ENCODE results near the gene CNGA3. TPM values are rescaled to one million over a fixed set of nuclear protein-coding genes. Genes with fewer than 3 reads are reported as not detected.

Gene CNGA3
- polyA plus RNA-seq, 2 donors: 0.02 to 0.05 TPM

GRCh38 chr2:98379311-98380202 lies 33.3 kb downstream of the CNGA3 start:
- Histone ChIP-seq H3K4me3 (ENCODE audit: low read depth in 1 of 2, low read length in 2 of 2) (no peak overlapping the region), H3K4me1 (ENCODE audit: control insufficient read depth in 2 of 2, insufficient read depth in 2 of 2, low read length in 1 of 2) (peaks cover 0 to 4% of the 10 kb centered on the region in 2 donors), H3K27me3 (ENCODE audit: control insufficient read depth in 1 of 2, insufficient read depth in 2 of 2, low read length in 2 of 2) (no peaks in the 10 kb centered on the region), H3K27ac (ENCODE audit: low read depth in 2 of 2, low read length in 1 of 2) (no peak overlapping the region), H3K36me3 (ENCODE audit: control insufficient read depth in 2 of 2, insufficient read depth in 2 of 2, low read length in 1 of 2) (no peaks in the 10 kb centered on the region), H3K9me3 (ENCODE audit: control insufficient read depth in 2 of 2, insufficient read depth in 1 of 2, low read depth in 1 of 2, low read length in 1 of 2) (no peaks in the 10 kb centered on the region)
- 65 to 66% methylated on average over 14 of the region's 14 CpGs for WGBS, 2 donors

- 83 to 96% methylated on average over 7 of the region's 7 CpGs for WGBS, 2 donors
- Histone ChIP-seq H3K36me3 (ENCODE audit: control insufficient read depth in 2 of 2, insufficient read depth in 2 of 2, low read length in 1 of 2) (no peaks in the 10 kb centered on the region), H3K9me3 (ENCODE audit: control insufficient read depth in 2 of 2, insufficient read depth in 1 of 2, low read depth in 1 of 2, low read length in 1 of 2) (no peaks in the 10 kb centered on the region), H3K27me3 (ENCODE audit: control insufficient read depth in 1 of 2, insufficient read depth in 2 of 2, low read length in 2 of 2) (no peaks in the 10 kb centered on the region), H3K27ac (ENCODE audit: low read depth in 2 of 2, low read length in 1 of 2) (no peak overlapping the region), H3K4me3 (ENCODE audit: low read depth in 1 of 2, low read length in 2 of 2) (no peak overlapping the region), H3K4me1 (ENCODE audit: control insufficient read depth in 2 of 2, insufficient read depth in 2 of 2, low read length in 1 of 2) (peaks cover 0 to 4% of the 10 kb centered on the region in 2 donors)
Observed at GRCh38 chr2:98380203-98380535, 33.9 kb downstream of the CNGA3 start.

- no peak overlapping the region for H3K4me3 ChIP-seq (ENCODE audit: low read depth in 1 of 2, low read length in 2 of 2)
- H3K9me3 ChIP-seq (ENCODE audit: control insufficient read depth in 2 of 2, insufficient read depth in 1 of 2, low read depth in 1 of 2, low read length in 1 of 2): no peaks in the 10 kb centered on the region
- H3K27me3 ChIP-seq (ENCODE audit: control insufficient read depth in 1 of 2, insufficient read depth in 2 of 2, low read length in 2 of 2): no peaks in the 10 kb centered on the region
- peaks cover 0 to 4% of the 10 kb centered on the region in 2 donors for H3K4me1 ChIP-seq (ENCODE audit: control insufficient read depth in 2 of 2, insufficient read depth in 2 of 2, low read length in 1 of 2)
- 67 to 81% methylated on average over 8 of the region's 8 CpGs for WGBS, 2 donors
- H3K27ac ChIP-seq (ENCODE audit: low read depth in 2 of 2, low read length in 1 of 2): no peak overlapping the region
- no peaks in the 10 kb centered on the region for H3K36me3 ChIP-seq (ENCODE audit: control insufficient read depth in 2 of 2, insufficient read depth in 2 of 2, low read length in 1 of 2)
Observed at GRCh38 chr2:98381494-98381893, 35.2 kb downstream of the CNGA3 start.

DNA sequence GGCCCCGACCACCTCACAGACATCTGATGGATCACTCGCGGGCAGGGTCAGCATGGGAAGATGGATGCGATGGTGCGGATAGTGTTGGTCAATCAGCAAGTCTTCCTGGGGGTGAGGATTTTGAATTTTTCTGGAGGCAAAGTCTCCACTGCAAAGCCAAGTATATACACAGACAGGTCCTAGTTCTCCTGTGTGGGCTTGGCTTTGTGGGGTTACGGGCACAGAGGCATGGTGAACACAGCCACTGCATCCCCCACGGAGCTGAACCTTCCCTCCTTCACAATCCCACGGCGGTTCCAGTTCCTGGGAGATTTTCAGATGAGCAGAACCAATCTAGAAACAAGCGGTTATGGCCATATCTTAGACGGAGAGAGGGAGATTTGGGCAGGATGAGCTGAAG lies 35.8 kb downstream of the CNGA3 start:
- H3K36me3 ChIP-seq (ENCODE audit: control insufficient read depth in 2 of 2, insufficient read depth in 2 of 2, low read length in 1 of 2): no peaks in the 10 kb centered on the region
- no peaks in the 10 kb centered on the region for H3K9me3 ChIP-seq (ENCODE audit: control insufficient read depth in 2 of 2, insufficient read depth in 1 of 2, low read depth in 1 of 2, low read length in 1 of 2)
- no peaks in the 10 kb centered on the region for H3K27me3 ChIP-seq (ENCODE audit: control insufficient read depth in 1 of 2, insufficient read depth in 2 of 2, low read length in 2 of 2)
- H3K4me1 ChIP-seq (ENCODE audit: control insufficient read depth in 2 of 2, insufficient read depth in 2 of 2, low read length in 1 of 2): peaks cover 0 to 4% of the 10 kb centered on the region in 2 donors
- no peak overlapping the region for H3K4me3 ChIP-seq (ENCODE audit: low read depth in 1 of 2, low read length in 2 of 2)
- 90 to 92% methylated on average over 11 of the region's 11 CpGs for WGBS, 2 donors
- H3K27ac ChIP-seq (ENCODE audit: low read depth in 2 of 2, low read length in 1 of 2): no peak overlapping the region

DNA sequence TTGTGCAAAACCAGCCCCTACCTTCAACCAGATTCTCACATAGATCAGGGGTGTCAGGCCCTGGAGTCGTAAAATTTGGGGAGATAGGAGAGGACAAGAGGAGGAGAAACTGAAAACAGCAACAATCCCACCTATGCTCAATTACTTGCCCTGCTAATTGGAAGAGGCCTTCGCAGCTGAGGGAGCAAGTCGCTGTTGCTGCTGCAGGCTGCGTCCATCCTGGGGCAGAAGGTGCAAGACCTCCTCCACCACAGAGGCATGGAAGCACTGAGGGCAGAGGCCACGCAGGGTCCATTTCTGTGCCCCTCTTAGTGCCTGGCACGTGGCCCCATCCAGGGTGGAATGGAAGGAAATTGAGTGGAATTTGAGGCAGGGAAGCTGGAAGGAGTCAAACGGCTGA lies 36.5 kb downstream of the CNGA3 start:
- no peaks in the 10 kb centered on the region for H3K27me3 ChIP-seq (ENCODE audit: control insufficient read depth in 1 of 2, insufficient read depth in 2 of 2, low read length in 2 of 2)
- 86 to 93% methylated on average over 7 of the region's 7 CpGs for WGBS, 2 donors
- no peaks in the 10 kb centered on the region for H3K9me3 ChIP-seq (ENCODE audit: control insufficient read depth in 2 of 2, insufficient read depth in 1 of 2, low read depth in 1 of 2, low read length in 1 of 2)
- no peak overlapping the region for H3K27ac ChIP-seq (ENCODE audit: low read depth in 2 of 2, low read length in 1 of 2)
- no peaks in the 10 kb centered on the region for H3K36me3 ChIP-seq (ENCODE audit: control insufficient read depth in 2 of 2, insufficient read depth in 2 of 2, low read length in 1 of 2)
- H3K4me1 ChIP-seq (ENCODE audit: control insufficient read depth in 2 of 2, insufficient read depth in 2 of 2, low read length in 1 of 2): peaks cover 0 to 4% of the 10 kb centered on the region in 2 donors
- H3K4me3 ChIP-seq (ENCODE audit: low read depth in 1 of 2, low read length in 2 of 2): no peak overlapping the region

- 52 to 54% methylated on average over 6 of the region's 6 CpGs for WGBS, 2 donors
- Histone ChIP-seq H3K36me3 (ENCODE audit: control insufficient read depth in 2 of 2, insufficient read depth in 2 of 2, low read length in 1 of 2) (no peaks in the 10 kb centered on the region), H3K4me1 (ENCODE audit: control insufficient read depth in 2 of 2, insufficient read depth in 2 of 2, low read length in 1 of 2) (peaks cover 0 to 4% of the 10 kb centered on the region in 2 donors)
Observed at GRCh38 chr2:98383166-98383565, 36.9 kb downstream of the CNGA3 start.

DNA sequence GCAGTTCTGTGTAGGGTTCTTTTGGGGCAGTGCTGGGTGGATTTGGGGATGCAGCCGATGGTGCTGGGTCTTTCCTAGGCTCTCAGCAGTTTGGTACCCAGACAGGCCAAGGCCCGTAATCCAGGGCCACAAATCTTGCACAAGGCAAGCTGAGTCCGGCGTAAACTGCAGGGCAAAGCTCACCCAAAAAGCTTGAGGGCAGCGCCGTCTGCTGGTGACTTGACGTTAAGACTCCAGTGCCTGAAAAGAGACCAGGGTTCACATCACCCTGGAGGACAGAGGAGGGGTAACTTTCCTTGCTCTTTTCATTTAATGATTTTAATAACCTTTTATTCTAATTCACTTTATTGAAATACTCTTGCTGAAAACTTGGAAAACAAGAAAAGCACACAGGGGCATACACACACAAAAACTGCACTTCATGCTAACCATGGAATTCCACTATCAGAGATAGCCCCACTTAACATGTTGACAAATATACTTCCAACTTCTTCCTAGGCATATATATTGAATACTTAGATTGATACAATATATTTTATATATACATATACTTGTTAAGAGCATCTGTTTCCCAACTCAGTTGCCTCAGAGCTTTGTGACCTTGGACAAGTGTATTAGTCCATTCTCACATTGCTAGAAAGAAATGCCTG lies 38.9 kb downstream of the CNGA3 start:
- no peaks in the 10 kb centered on the region for H3K27me3 ChIP-seq (ENCODE audit: control insufficient read depth in 1 of 2, insufficient read depth in 2 of 2, low read length in 2 of 2)
- H3K4me3 ChIP-seq (ENCODE audit: low read depth in 1 of 2, low read length in 2 of 2): no peak overlapping the region
- H3K27ac ChIP-seq (ENCODE audit: low read depth in 2 of 2, low read length in 1 of 2): no peak overlapping the region
- 4 to 5% methylated on average over 7 of the region's 7 CpGs for WGBS, 2 donors
- H3K4me1 ChIP-seq (ENCODE audit: control insufficient read depth in 2 of 2, insufficient read depth in 2 of 2, low read length in 1 of 2): no peaks in the 10 kb centered on the region
- no peaks in the 10 kb centered on the region for H3K36me3 ChIP-seq (ENCODE audit: control insufficient read depth in 2 of 2, insufficient read depth in 2 of 2, low read length in 1 of 2)
- H3K9me3 ChIP-seq (ENCODE audit: control insufficient read depth in 2 of 2, insufficient read depth in 1 of 2, low read depth in 1 of 2, low read length in 1 of 2): no peaks in the 10 kb centered on the region

More at GRCh38 chr2:98383166-98383565, 36.9 kb downstream of the CNGA3 start:
- no peaks in the 10 kb centered on the region for H3K9me3 ChIP-seq (ENCODE audit: control insufficient read depth in 2 of 2, insufficient read depth in 1 of 2, low read depth in 1 of 2, low read length in 1 of 2)
- no peak overlapping the region for H3K4me3 ChIP-seq (ENCODE audit: low read depth in 1 of 2, low read length in 2 of 2)
- H3K27ac ChIP-seq (ENCODE audit: low read depth in 2 of 2, low read length in 1 of 2): no peak overlapping the region
- H3K27me3 ChIP-seq (ENCODE audit: control insufficient read depth in 1 of 2, insufficient read depth in 2 of 2, low read length in 2 of 2): no peaks in the 10 kb centered on the region

- Histone ChIP-seq H3K4me3 (ENCODE audit: low read depth in 1 of 2, low read length in 2 of 2) (no peak overlapping the region), H3K36me3 (ENCODE audit: control insufficient read depth in 2 of 2, insufficient read depth in 2 of 2, low read length in 1 of 2) (no peaks in the 10 kb centered on the region), H3K27ac (ENCODE audit: low read depth in 2 of 2, low read length in 1 of 2) (no peak overlapping the region), H3K27me3 (ENCODE audit: control insufficient read depth in 1 of 2, insufficient read depth in 2 of 2, low read length in 2 of 2) (no peaks in the 10 kb centered on the region), H3K4me1 (ENCODE audit: control insufficient read depth in 2 of 2, insufficient read depth in 2 of 2, low read length in 1 of 2) (no peaks in the 10 kb centered on the region), H3K9me3 (ENCODE audit: control insufficient read depth in 2 of 2, insufficient read depth in 1 of 2, low read depth in 1 of 2, low read length in 1 of 2) (no peaks in the 10 kb centered on the region)
- WGBS, 2 donors: 78 to 81% methylated on average over 16 of the region's 16 CpGs
Observed at GRCh38 chr2:98387478-98387877, 41.2 kb downstream of the CNGA3 start.

DNA sequence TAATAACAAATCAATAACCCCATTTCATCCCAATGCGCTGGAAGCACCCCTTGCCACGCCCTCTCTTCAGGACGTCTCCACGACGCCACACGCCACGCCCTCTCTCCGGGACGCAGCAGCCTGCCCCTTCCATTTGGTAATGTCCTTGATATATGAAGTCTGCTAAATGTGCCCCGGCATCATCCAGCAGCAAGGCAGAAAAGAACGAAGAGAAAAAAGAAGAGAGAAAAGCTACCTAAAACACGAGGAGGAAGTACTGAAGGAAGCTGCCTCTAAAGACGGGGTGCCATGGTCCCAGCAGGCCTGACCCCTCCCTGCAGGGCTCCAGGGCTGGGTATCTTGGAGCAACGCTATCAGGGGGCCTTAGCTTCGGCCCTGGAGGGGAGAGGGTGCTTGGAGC lies 41.8 kb downstream of the CNGA3 start:
- Histone ChIP-seq H3K27me3 (ENCODE audit: control insufficient read depth in 1 of 2, insufficient read depth in 2 of 2, low read length in 2 of 2) (no peaks in the 10 kb centered on the region), H3K4me1 (ENCODE audit: control insufficient read depth in 2 of 2, insufficient read depth in 2 of 2, low read length in 1 of 2) (no peaks in the 10 kb centered on the region), H3K4me3 (ENCODE audit: low read depth in 1 of 2, low read length in 2 of 2) (no peak overlapping the region), H3K36me3 (ENCODE audit: control insufficient read depth in 2 of 2, insufficient read depth in 2 of 2, low read length in 1 of 2) (no peaks in the 10 kb centered on the region), H3K27ac (ENCODE audit: low read depth in 2 of 2, low read length in 1 of 2) (no peak overlapping the region), H3K9me3 (ENCODE audit: control insufficient read depth in 2 of 2, insufficient read depth in 1 of 2, low read depth in 1 of 2, low read length in 1 of 2) (no peaks in the 10 kb centered on the region)
- 75 to 80% methylated on average over 15 of the region's 15 CpGs for WGBS, 2 donors
